Fibroblast of the aortic adventitia (primary cell): ENCODE data around the gene ZMIZ1. TPM values are rescaled to one million over a fixed set of nuclear protein-coding genes. Genes with fewer than 3 reads are reported as not detected.

Experiments
- DNase-seq: peaks from one replicate; pipeline ENCODE4 v3.0.0-alpha.2; 2010; ENCODE audit warnings: low read depth
- H3K4me3 ChIP-seq: 2 replicates; pipeline ENCODE4 v1.5.1; 2011; ENCODE audit warnings: low read depth, mild to moderate bottlenecking, control low read depth, low read length, moderate library complexity
- total RNA-seq: library from RNA; depleted of rRNA; stranded (reverse); fragments of >200 nt; gene quantifications from 2 replicates; pipeline ENCODE4 v1.2.3, GENCODE V29; 2012; ENCODE audit warnings: low replicate concordance
- TF ChIP-seq, protein P1 (sequence below): IDR thresholded peaks from 2 replicates; pipeline ENCODE4 v1.5.1; 2011; ENCODE audit warnings: mild to moderate bottlenecking, low read length, control low read depth, inconsistent platforms; ENCODE audit not compliant: insufficient read depth

The ZMIZ1 gene
- total RNA-seq, 1 donor, result 28.1 TPM

DNA sequence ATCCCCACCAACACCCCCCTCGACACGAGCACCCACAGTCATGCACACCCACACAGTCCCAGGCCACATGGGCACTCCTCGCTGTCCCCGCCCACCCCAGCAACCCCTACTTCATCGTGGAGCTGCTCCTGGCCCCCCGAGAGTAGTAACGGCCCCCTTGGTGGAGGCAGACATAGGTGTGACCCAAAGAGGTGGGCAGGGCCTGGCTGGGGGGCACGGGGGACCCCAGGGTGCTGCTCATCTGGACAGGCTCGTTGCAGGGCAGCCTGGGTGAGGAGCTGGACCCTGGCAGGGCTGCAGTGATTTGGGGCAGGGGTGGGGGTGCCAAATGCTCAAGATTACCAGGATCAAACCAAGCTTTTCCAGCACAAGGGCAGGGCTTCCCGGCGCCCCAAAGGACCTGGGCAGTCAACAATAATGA, 42.4 kb upstream of the ZMIZ1 start:
- TF ChIP-seq, protein P1, sequence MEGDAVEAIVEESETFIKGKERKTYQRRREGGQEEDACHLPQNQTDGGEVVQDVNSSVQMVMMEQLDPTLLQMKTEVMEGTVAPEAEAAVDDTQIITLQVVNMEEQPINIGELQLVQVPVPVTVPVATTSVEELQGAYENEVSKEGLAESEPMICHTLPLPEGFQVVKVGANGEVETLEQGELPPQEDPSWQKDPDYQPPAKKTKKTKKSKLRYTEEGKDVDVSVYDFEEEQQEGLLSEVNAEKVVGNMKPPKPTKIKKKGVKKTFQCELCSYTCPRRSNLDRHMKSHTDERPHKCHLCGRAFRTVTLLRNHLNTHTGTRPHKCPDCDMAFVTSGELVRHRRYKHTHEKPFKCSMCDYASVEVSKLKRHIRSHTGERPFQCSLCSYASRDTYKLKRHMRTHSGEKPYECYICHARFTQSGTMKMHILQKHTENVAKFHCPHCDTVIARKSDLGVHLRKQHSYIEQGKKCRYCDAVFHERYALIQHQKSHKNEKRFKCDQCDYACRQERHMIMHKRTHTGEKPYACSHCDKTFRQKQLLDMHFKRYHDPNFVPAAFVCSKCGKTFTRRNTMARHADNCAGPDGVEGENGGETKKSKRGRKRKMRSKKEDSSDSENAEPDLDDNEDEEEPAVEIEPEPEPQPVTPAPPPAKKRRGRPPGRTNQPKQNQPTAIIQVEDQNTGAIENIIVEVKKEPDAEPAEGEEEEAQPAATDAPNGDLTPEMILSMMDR, result no peak
- DNase-seq, result no peak

GRCh38 chr10:79026806-79027146, 42.0 kb upstream of the ZMIZ1 start:
- DNase-seq, result no peak
- TF ChIP-seq, protein P1, result no peak
- no peak overlapping the region for H3K4me3 ChIP-seq

More for the DNA sequence above, 42.4 kb upstream of the ZMIZ1 start:
- H3K4me3 ChIP-seq, result no peak overlapping the region

DNA sequence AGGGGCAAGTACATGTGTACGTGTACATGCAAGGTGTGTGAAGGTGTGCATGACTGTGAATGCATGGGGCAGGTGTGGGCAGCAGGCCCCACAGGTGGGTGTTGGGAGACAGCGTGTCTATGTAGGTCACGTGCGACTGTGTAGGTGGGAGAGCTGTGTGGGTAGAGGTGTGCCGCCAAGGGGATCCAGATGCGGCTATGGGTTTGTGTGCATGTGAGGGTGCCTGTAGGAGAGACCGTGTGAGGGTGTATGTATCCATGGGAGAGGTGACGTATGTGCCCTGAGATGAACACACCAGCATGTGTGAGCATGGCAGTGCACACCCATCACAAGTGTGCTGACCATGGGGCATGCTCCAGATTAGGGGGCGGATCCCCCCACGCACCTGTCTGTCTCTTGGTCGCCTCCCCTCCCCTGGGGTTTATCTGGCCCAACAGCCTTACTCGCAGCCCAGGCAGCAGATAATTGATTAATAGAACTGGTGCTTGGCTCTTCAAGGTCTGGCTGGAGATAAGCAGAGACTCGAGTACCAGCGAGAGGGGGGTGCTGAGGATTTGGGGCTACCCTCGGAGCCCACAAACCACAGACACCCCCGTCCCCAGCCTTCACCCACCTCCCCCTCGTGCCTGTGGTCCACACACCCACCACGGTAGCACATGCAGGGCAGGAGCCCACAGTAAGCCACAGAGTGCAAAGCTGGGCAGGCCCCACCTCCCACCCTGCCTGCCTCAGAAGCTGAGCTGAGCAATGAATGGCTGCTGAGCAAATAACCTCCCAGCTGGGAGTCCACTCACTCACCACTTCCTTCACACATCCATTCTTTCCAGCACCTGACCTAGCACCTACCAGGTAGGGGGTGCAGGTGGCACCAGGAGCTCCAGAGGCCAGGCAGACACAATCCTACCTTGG, 41.4 kb upstream of the ZMIZ1 start:
- no peak for DNase-seq
- TF ChIP-seq, protein P1, result no peak

DNA sequence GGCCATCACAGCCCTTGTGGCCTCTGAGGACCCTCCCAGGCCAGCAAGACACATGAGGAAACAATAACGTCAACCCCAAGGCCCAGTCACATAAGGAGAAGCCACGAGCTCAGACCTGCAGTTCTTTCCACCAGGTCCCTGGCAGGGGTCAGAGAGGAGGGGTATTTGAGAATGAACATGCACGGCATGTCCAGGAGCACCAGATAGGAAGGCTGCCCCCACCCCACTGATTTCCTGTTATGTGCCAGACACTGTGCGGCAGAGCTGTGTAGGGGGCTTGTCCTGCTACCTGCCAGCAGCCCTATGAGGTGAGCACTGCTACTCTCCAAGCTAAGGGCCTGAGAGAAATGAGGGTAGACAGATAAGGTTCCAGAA, 40.7 kb upstream of the ZMIZ1 start:
- DNase-seq, result no peak
- TF ChIP-seq, protein P1, result no peak
- no peak overlapping the region for H3K4me3 ChIP-seq

More for the DNA sequence above, 41.4 kb upstream of the ZMIZ1 start:
- no peak overlapping the region for H3K4me3 ChIP-seq

GRCh38 chr10:79028451-79029010, 40.2 kb upstream of the ZMIZ1 start:
- no peak overlapping the region for H3K4me3 ChIP-seq
- TF ChIP-seq, protein P1, result no peak
- DNase-seq, result no peak

GRCh38 chr10:79029478-79030390, 39.0 kb upstream of the ZMIZ1 start:
- DNase-seq, result no peak
- H3K4me3 ChIP-seq, result no peak overlapping the region
- TF ChIP-seq, protein P1, result no peak
